GM23338 (cell line): Measurements from ENCODE around the gene DRGX. TPM values are rescaled to one million over a fixed set of nuclear protein-coding genes. Genes with fewer than 3 reads are reported as not detected.

Source experiments
- ATAC-seq: fragments of 200-7000 bp; cut with Tn5 transposase; 3 replicates; pipeline ENCODE4 v1.9.1; 2020
- DNase-seq: peaks from one replicate; pipeline ENCODE4 v3.0.0-alpha.2; 2015; ENCODE audit warnings: low spot score
- H2AFZ ChIP-seq: fragments of 200-600 bp; sonication (generic); 2 replicates; pipeline ENCODE4 v1.8.0; 2016; ENCODE audit warnings: antibody characterized with exemption, mild to moderate bottlenecking, moderate library complexity
- H3F3A ChIP-seq: fragments of 200-600 bp; sonication (generic); replicated peaks from 2 replicates; pipeline ENCODE4 v1.8.0; 2017; ENCODE audit warnings: antibody characterized with exemption, mixed run types, low read depth
- H3K27ac ChIP-seq: fragments of 200-600 bp; sonication (generic); 2 replicates; pipeline ENCODE4 v1.6.1; 2016; ENCODE audit warnings: low read depth
- H3K27me3 ChIP-seq: fragments of 200-600 bp; sonication (generic); 2 replicates; pipeline ENCODE4 v1.8.0; 2016; ENCODE audit warnings: mild to moderate bottlenecking, mixed run types, moderate library complexity; ENCODE audit not compliant: insufficient read depth
- H3K36me3 ChIP-seq: fragments of 200-600 bp; sonication (generic); 2 replicates; pipeline ENCODE4 v1.8.0; 2016; ENCODE audit warnings: mild to moderate bottlenecking; ENCODE audit not compliant: insufficient read depth
- H3K4me1 ChIP-seq: fragments of 200-600 bp; sonication (generic); 2 replicates; pipeline ENCODE4 v1.8.0; 2016; ENCODE audit warnings: mild to moderate bottlenecking, moderate library complexity; ENCODE audit not compliant: insufficient read depth
- H3K4me2 ChIP-seq: fragments of 200-600 bp; sonication (generic); 2 replicates; pipeline ENCODE4 v1.7.1; 2017; ENCODE audit warnings: mixed run types
- H3K4me3 ChIP-seq: fragments of 200-600 bp; sonication (generic); 2 replicates; pipeline ENCODE4 v1.6.1; 2016; ENCODE audit warnings: mixed run types
- H3K79me2 ChIP-seq: fragments of 200-600 bp; sonication (generic); replicated peaks from 2 replicates; pipeline ENCODE4 v1.8.0; 2017; ENCODE audit warnings: mild to moderate bottlenecking; ENCODE audit not compliant: insufficient read depth
- H3K9me2 ChIP-seq: fragments of 200-600 bp; sonication (generic); 2 replicates; pipeline ENCODE4 v1.8.0; 2017; ENCODE audit not compliant: insufficient read depth
- H4K20me1 ChIP-seq: fragments of 200-600 bp; sonication (generic); replicated peaks from 2 replicates; pipeline ENCODE4 v1.8.0; 2017; ENCODE audit warnings: mild to moderate bottlenecking; ENCODE audit not compliant: insufficient read depth
- H3K27ac Mint-ChIP-seq: 2 replicates; pipeline ENCODE4 v1.8.0; 2020; ENCODE audit warnings: inconsistent platforms, mild to moderate bottlenecking, moderate library complexity, mixed read lengths
- H3K27me3 Mint-ChIP-seq: 3 replicates; pipeline ENCODE4 v1.8.0; 2022; ENCODE audit warnings: low read depth, mild to moderate bottlenecking, moderate library complexity, mixed read lengths, inconsistent platforms; ENCODE audit not compliant: insufficient read depth, poor library complexity
- H3K36me3 Mint-ChIP-seq: 3 replicates; pipeline ENCODE4 v1.8.0; 2021; ENCODE audit warnings: low read depth, mild to moderate bottlenecking, inconsistent platforms, moderate library complexity, mixed read lengths
- H3K4me1 Mint-ChIP-seq: 3 replicates; pipeline ENCODE4 v1.8.0; 2020; ENCODE audit warnings: mild to moderate bottlenecking, inconsistent platforms, mixed read lengths
- H3K4me3 Mint-ChIP-seq: 3 replicates; pipeline ENCODE4 v1.8.0; 2021; ENCODE audit warnings: moderate library complexity, mild to moderate bottlenecking, inconsistent platforms, mixed read lengths
- H3K9me3 Mint-ChIP-seq: 3 replicates; pipeline ENCODE4 v1.8.0; 2020; ENCODE audit warnings: moderate library complexity, mild to moderate bottlenecking, inconsistent platforms, mixed read lengths
- EZH2 ChIP-seq: fragments of 200-600 bp; sonication (generic); IDR thresholded peaks from one replicate; pipeline ENCODE4 v1.8.0; 2017; ENCODE audit warnings: antibody characterized with exemption, mild to moderate bottlenecking, low read depth; ENCODE audit not compliant: unreplicated experiment
- EZH2phosphoT487 ChIP-seq: fragments of 200-600 bp; sonication (generic); IDR thresholded peaks from one replicate; pipeline ENCODE4 v1.8.1; 2018; ENCODE audit warnings: antibody characterized with exemption; ENCODE audit not compliant: unreplicated experiment
- JUNB ChIP-seq: IDR thresholded peaks from one replicate; pipeline ENCODE4 v1.6.1; 2016; ENCODE audit warnings: antibody characterized with exemption; ENCODE audit not compliant: unreplicated experiment
- NANOG ChIP-seq: IDR thresholded peaks from 2 replicates; pipeline ENCODE4 v1.6.1; 2016; ENCODE audit warnings: antibody characterized with exemption, borderline replicate concordance
- POLR2AphosphoS5 ChIP-seq: IDR thresholded peaks from 2 replicates; pipeline ENCODE4 v1.6.1; 2016; ENCODE audit warnings: antibody characterized with exemption, low read depth
- STAT1 ChIP-seq: IDR thresholded peaks from one replicate; pipeline ENCODE4 v1.6.1; 2016; ENCODE audit warnings: antibody characterized with exemption; ENCODE audit not compliant: unreplicated experiment
- ZNF114 ChIP-seq: fragments of 250-450 bp; sonication (Bioruptor Pico); IDR thresholded peaks from 2 replicates; pipeline ENCODE4 v1.5.0; 2020; ENCODE audit warnings: mild to moderate bottlenecking, moderate library complexity
- ZNF331 ChIP-seq: fragments of 250-450 bp; sonication (Bioruptor Pico); IDR thresholded peaks from 2 replicates; pipeline ENCODE4 v1.5.0; 2020; ENCODE audit warnings: low read depth, mild to moderate bottlenecking, moderate library complexity
- polyA plus RNA-seq: library from polyadenylated mRNA; unstranded; fragments of >200 nt; fragmentation: Nextera tagmentation; extraction: Ambion mirVana; gene quantifications from 2 replicates; pipeline ENCODE4 v1.2.1, GENCODE V29; 2016
- total RNA-seq: library from RNA; depleted of rRNA; stranded (reverse); fragments of >200 nt; shearing (Covaris generic); gene quantifications from 2 replicates; pipeline ENCODE4 v1.2.3, GENCODE V29; 2014
- TF ChIP-seq, protein P1 (sequence below): IDR thresholded peaks from one replicate; pipeline ENCODE4 v1.6.1; 2018; ENCODE audit warnings: antibody characterized with exemption; ENCODE audit not compliant: unreplicated experiment
- TF ChIP-seq, protein P2 (sequence below): fragments of 250-450 bp; sonication (Bioruptor Pico); IDR thresholded peaks from 2 replicates; pipeline ENCODE4 v1.5.0; 2020; ENCODE audit warnings: mild to moderate bottlenecking, moderate library complexity
- TF ChIP-seq, protein P3 (sequence below), 2 experiments: fragments of 200-600 bp in 1 of 2; sonication (generic) in 1 of 2; conservative IDR thresholded peaks; 2 replicates each; pipeline versions ENCODE4 v1.5.1 to v1.6.1; 2016 to 2017; ENCODE audit warnings: antibody characterized with exemption in 2 of 2, low read depth in 2 of 2, mild to moderate bottlenecking in 2 of 2, moderate library complexity in 1 of 2
- TF ChIP-seq, protein P4 (sequence below): IDR thresholded peaks from 2 replicates; pipeline ENCODE4 v1.6.1; 2016; ENCODE audit warnings: antibody characterized with exemption

The DRGX gene
- total and polyA plus RNA-seq, 2 experiments from 2014 or later = not detected

DNA sequence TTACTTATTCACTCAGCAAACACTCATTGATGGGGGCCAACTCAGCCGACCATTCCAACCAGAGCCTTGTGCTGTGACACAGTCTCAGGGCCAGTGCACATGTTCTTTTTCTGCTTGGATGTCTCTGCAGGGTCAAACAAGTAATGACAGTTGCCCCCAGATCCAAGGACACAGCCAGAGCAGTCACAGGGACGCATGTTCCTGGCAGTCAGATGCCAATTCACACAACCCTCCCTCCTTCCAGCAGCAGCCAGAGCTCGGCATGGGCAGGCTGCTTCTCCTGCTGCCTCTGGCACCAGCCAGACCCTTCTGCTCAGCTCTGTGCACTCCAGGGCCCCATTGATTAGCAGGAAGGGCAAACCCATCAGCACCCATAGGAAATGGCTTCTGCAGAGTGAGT, 20.3 kb downstream of the DRGX start (continued):
- TF ChIP-seq NANOG (no peak), JUNB (no peak), EZH2phosphoT487 (no peak), POLR2AphosphoS5 (no peak), ZNF114 (CRISPR knock-in tag) (no peak), STAT1 (no peak)
- TF ChIP-seq, protein P1, sequence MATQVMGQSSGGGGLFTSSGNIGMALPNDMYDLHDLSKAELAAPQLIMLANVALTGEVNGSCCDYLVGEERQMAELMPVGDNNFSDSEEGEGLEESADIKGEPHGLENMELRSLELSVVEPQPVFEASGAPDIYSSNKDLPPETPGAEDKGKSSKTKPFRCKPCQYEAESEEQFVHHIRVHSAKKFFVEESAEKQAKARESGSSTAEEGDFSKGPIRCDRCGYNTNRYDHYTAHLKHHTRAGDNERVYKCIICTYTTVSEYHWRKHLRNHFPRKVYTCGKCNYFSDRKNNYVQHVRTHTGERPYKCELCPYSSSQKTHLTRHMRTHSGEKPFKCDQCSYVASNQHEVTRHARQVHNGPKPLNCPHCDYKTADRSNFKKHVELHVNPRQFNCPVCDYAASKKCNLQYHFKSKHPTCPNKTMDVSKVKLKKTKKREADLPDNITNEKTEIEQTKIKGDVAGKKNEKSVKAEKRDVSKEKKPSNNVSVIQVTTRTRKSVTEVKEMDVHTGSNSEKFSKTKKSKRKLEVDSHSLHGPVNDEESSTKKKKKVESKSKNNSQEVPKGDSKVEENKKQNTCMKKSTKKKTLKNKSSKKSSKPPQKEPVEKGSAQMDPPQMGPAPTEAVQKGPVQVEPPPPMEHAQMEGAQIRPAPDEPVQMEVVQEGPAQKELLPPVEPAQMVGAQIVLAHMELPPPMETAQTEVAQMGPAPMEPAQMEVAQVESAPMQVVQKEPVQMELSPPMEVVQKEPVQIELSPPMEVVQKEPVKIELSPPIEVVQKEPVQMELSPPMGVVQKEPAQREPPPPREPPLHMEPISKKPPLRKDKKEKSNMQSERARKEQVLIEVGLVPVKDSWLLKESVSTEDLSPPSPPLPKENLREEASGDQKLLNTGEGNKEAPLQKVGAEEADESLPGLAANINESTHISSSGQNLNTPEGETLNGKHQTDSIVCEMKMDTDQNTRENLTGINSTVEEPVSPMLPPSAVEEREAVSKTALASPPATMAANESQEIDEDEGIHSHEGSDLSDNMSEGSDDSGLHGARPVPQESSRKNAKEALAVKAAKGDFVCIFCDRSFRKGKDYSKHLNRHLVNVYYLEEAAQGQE = no peak

DNA sequence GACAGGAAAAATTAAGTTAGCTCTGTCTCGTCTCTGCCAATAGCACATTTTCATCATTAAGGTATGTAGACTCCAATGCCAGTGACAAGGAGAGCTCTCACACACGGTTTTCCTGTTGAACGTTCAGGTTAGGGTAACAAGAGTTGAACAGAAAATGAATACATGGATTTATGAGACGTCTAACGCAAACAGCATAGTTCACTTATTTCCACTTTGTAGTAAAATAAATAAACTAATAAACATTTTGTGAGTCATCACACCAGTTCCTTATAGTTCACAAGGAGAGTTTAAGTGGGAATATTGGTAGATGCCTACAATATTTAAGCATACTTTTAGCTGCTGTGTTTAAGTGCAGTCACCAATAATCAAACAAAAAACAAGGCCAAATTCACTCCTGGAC, 21.1 kb downstream of the DRGX start:
- H3K27me3 Mint-ChIP-seq = peaks cover 4% of the 10 kb centered on the region
- ATAC-seq (no peak), DNase-seq (no peak)
- no peaks in the 10 kb centered on the region for H3K4me1 Mint-ChIP-seq
- no peaks in the 10 kb centered on the region for H3F3A ChIP-seq
- H2AFZ ChIP-seq = no peak overlapping the region
- no peaks in the 10 kb centered on the region for H3K9me3 Mint-ChIP-seq
- no peaks in the 10 kb centered on the region for H3K36me3 ChIP-seq
- H3K36me3 Mint-ChIP-seq = no peaks in the 10 kb centered on the region
- no peaks in the 10 kb centered on the region for H3K79me2 ChIP-seq
- no peak overlapping the region for H3K4me2 ChIP-seq
- H3K4me1 ChIP-seq = no peaks in the 10 kb centered on the region
- H3K4me3 Mint-ChIP-seq = no peak overlapping the region
- H3K27ac ChIP-seq = no peak overlapping the region
- H4K20me1 ChIP-seq = no peaks in the 10 kb centered on the region
- no peak overlapping the region for H3K4me3 ChIP-seq
- no peak overlapping the region for H3K27ac Mint-ChIP-seq
- H3K9me2 ChIP-seq = peaks cover 3% of the 10 kb centered on the region; the same call in 1 of the 2 replicates
- H3K27me3 ChIP-seq = no peaks in the 10 kb centered on the region
- TF ChIP-seq, protein P2, sequence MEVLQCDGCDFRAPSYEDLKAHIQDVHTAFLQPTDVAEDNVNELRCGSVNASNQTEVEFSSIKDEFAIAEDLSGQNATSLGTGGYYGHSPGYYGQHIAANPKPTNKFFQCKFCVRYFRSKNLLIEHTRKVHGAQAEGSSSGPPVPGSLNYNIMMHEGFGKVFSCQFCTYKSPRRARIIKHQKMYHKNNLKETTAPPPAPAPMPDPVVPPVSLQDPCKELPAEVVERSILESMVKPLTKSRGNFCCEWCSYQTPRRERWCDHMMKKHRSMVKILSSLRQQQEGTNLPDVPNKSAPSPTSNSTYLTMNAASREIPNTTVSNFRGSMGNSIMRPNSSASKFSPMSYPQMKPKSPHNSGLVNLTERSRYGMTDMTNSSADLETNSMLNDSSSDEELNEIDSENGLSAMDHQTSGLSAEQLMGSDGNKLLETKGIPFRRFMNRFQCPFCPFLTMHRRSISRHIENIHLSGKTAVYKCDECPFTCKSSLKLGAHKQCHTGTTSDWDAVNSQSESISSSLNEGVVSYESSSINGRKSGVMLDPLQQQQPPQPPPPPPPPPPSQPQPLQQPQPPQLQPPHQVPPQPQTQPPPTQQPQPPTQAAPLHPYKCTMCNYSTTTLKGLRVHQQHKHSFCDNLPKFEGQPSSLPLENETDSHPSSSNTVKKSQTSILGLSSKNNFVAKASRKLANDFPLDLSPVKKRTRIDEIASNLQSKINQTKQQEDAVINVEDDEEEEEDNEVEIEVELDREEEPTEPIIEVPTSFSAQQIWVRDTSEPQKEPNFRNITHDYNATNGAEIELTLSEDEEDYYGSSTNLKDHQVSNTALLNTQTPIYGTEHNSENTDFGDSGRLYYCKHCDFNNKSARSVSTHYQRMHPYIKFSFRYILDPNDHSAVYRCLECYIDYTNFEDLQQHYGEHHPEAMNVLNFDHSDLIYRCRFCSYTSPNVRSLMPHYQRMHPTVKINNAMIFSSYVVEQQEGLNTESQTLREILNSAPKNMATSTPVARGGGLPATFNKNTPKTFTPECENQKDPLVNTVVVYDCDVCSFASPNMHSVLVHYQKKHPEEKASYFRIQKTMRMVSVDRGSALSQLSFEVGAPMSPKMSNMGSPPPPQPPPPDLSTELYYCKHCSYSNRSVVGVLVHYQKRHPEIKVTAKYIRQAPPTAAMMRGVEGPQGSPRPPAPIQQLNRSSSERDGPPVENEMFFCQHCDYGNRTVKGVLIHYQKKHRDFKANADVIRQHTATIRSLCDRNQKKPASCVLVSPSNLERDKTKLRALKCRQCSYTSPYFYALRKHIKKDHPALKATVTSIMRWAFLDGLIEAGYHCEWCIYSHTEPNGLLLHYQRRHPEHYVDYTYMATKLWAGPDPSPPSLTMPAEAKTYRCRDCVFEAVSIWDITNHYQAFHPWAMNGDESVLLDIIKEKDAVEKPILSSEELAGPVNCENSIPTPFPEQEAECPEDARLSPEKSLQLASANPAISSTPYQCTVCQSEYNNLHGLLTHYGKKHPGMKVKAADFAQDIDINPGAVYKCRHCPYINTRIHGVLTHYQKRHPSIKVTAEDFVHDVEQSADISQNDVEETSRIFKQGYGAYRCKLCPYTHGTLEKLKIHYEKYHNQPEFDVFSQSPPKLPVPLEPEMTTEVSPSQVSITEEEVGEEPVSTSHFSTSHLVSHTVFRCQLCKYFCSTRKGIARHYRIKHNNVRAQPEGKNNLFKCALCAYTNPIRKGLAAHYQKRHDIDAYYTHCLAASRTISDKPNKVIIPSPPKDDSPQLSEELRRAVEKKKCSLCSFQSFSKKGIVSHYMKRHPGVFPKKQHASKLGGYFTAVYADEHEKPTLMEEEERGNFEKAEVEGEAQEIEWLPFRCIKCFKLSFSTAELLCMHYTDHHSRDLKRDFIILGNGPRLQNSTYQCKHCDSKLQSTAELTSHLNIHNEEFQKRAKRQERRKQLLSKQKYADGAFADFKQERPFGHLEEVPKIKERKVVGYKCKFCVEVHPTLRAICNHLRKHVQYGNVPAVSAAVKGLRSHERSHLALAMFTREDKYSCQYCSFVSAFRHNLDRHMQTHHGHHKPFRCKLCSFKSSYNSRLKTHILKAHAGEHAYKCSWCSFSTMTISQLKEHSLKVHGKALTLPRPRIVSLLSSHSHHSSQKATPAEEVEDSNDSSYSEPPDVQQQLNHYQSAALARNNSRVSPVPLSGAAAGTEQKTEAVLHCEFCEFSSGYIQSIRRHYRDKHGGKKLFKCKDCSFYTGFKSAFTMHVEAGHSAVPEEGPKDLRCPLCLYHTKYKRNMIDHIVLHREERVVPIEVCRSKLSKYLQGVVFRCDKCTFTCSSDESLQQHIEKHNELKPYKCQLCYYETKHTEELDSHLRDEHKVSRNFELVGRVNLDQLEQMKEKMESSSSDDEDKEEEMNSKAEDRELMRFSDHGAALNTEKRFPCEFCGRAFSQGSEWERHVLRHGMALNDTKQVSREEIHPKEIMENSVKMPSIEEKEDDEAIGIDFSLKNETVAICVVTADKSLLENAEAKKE (CRISPR knock-in tag) = no peak
- TF ChIP-seq ZNF331 (no peak), ZNF114 (CRISPR knock-in tag) (no peak), NANOG (no peak), EZH2phosphoT487 (no peak), JUNB (no peak), EZH2 (no peak), POLR2AphosphoS5 (no peak)
- TF ChIP-seq, protein P3, sequence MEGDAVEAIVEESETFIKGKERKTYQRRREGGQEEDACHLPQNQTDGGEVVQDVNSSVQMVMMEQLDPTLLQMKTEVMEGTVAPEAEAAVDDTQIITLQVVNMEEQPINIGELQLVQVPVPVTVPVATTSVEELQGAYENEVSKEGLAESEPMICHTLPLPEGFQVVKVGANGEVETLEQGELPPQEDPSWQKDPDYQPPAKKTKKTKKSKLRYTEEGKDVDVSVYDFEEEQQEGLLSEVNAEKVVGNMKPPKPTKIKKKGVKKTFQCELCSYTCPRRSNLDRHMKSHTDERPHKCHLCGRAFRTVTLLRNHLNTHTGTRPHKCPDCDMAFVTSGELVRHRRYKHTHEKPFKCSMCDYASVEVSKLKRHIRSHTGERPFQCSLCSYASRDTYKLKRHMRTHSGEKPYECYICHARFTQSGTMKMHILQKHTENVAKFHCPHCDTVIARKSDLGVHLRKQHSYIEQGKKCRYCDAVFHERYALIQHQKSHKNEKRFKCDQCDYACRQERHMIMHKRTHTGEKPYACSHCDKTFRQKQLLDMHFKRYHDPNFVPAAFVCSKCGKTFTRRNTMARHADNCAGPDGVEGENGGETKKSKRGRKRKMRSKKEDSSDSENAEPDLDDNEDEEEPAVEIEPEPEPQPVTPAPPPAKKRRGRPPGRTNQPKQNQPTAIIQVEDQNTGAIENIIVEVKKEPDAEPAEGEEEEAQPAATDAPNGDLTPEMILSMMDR (conservative IDR thresholded peaks at IDR 0.05; ENCODE audit: low read depth in 2 of 2) = no peak
- TF ChIP-seq, protein P4, sequence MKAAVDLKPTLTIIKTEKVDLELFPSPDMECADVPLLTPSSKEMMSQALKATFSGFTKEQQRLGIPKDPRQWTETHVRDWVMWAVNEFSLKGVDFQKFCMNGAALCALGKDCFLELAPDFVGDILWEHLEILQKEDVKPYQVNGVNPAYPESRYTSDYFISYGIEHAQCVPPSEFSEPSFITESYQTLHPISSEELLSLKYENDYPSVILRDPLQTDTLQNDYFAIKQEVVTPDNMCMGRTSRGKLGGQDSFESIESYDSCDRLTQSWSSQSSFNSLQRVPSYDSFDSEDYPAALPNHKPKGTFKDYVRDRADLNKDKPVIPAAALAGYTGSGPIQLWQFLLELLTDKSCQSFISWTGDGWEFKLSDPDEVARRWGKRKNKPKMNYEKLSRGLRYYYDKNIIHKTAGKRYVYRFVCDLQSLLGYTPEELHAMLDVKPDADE = no peak
